GM18499 (cell line): Measurements from ENCODE around the gene PLXNC1.
A peak's percentile ranks its signal among the peaks of the same experiment; 100 is the strongest.

Experiments used
- ATAC-seq: cut with Tn5 transposase; IDR thresholded peaks from one replicate; pipeline ENCODE4 v1.9.1; 2021; ENCODE audit warnings: moderate number of reproducible peaks; ENCODE audit not compliant: insufficient read depth, unreplicated experiment

PLXNC1 gene

GRCh38 chr12:94157181-94157580 is 8.8 kb downstream of the PLXNC1 start:
- ATAC-seq, result no peak

- peak; percentile 83 for ATAC-seq
Measured at GRCh38 chr12:94157981-94158411, 9.6 kb downstream of the PLXNC1 start.

- ATAC-seq, result no peak
Measured at GRCh38 chr12:94158666-94159065, 10.3 kb downstream of the PLXNC1 start.

GRCh38 chr12:94162108-94162507 is 13.7 kb downstream of the PLXNC1 start:
- ATAC-seq, result no peak

GRCh38 chr12:94163850-94164249 is 15.5 kb downstream of the PLXNC1 start:
- ATAC-seq, result no peak

- no peak for ATAC-seq
Measured at GRCh38 chr12:94165138-94165537, 16.8 kb downstream of the PLXNC1 start.

- ATAC-seq, result no peak
Measured at GRCh38 chr12:94165670-94166364, 17.4 kb downstream of the PLXNC1 start.

GRCh38 chr12:94167071-94167755 is 18.8 kb downstream of the PLXNC1 start:
- no peak for ATAC-seq

- ATAC-seq, result no peak
Measured at GRCh38 chr12:94167756-94168416, 19.5 kb downstream of the PLXNC1 start.

GRCh38 chr12:94169495-94169894 is 21.1 kb downstream of the PLXNC1 start:
- ATAC-seq, result no peak

GRCh38 chr12:94169966-94170689 is 21.8 kb downstream of the PLXNC1 start:
- no peak for ATAC-seq

- no peak for ATAC-seq
Measured at GRCh38 chr12:94170690-94171594, 22.6 kb downstream of the PLXNC1 start.

- no peak for ATAC-seq
Measured at GRCh38 chr12:94171595-94171930, 23.2 kb downstream of the PLXNC1 start.

GRCh38 chr12:94172031-94172430 is 23.7 kb downstream of the PLXNC1 start:
- ATAC-seq, result no peak

- no peak for ATAC-seq
Measured at GRCh38 chr12:94172973-94173372, 24.6 kb downstream of the PLXNC1 start.

GRCh38 chr12:94173660-94174265 is 25.4 kb downstream of the PLXNC1 start:
- peak; percentile 40 for ATAC-seq

- no peak for ATAC-seq
Measured at GRCh38 chr12:94174576-94174975, 26.2 kb downstream of the PLXNC1 start.

GRCh38 chr12:94175763-94176668 is 27.6 kb downstream of the PLXNC1 start:
- ATAC-seq, result no peak
